Mesendoderm (in vitro differentiated cells): ENCODE measurements around the gene CCN5.

Source experiments
- DNase-seq: peaks from one replicate; pipeline ENCODE4 v3.0.0; 2013
- H2AK5ac ChIP-seq: 2 replicates; pipeline ENCODE4 v1.6.1; 2013; ENCODE audit warnings: low read length, inconsistent platforms
- H2BK120ac ChIP-seq: 2 replicates; pipeline ENCODE4 v1.6.1; 2013; ENCODE audit warnings: low read depth, mild to moderate bottlenecking, low read length, moderate library complexity, mixed read lengths
- H2BK15ac ChIP-seq: replicated peaks from 2 replicates; pipeline ENCODE4 v1.6.1; 2013; ENCODE audit warnings: low read depth, mild to moderate bottlenecking, moderate library complexity
- H2BK5ac ChIP-seq: 2 replicates; pipeline ENCODE4 v1.6.1; 2013; ENCODE audit warnings: low read length, inconsistent platforms
- H3K18ac ChIP-seq: 2 replicates; pipeline ENCODE4 v1.6.1; 2013; ENCODE audit warnings: mild to moderate bottlenecking, low read length, mixed read lengths
- H3K23ac ChIP-seq: one replicate; pipeline ENCODE4 v1.6.1; 2013; ENCODE audit warnings: low read length
- H3K27ac ChIP-seq: 2 replicates; pipeline ENCODE4 v1.5.1; 2013; ENCODE audit warnings: low read depth, mild to moderate bottlenecking, inconsistent platforms, low read length, moderate library complexity
- H3K27me3 ChIP-seq: 2 replicates; pipeline ENCODE4 v1.6.1; 2013; ENCODE audit warnings: low read length, control low read depth, mild to moderate bottlenecking, inconsistent platforms; ENCODE audit not compliant: insufficient read depth, poor library complexity
- H3K36me3 ChIP-seq: 2 replicates; pipeline ENCODE4 v1.6.1; 2013; ENCODE audit warnings: low read length, inconsistent platforms; ENCODE audit not compliant: control insufficient read depth, insufficient read depth
- H3K4ac ChIP-seq: one replicate; pipeline ENCODE4 v1.6.1; 2013; ENCODE audit warnings: low read depth, mild to moderate bottlenecking, low read length, moderate library complexity
- H3K4me1 ChIP-seq: 2 replicates; pipeline ENCODE4 v1.6.1; 2013; ENCODE audit warnings: low read depth, low read length, inconsistent platforms; ENCODE audit not compliant: control insufficient read depth
- H3K4me2 ChIP-seq: 2 replicates; pipeline ENCODE4 v1.6.1; 2013; ENCODE audit warnings: low read length
- H3K4me3 ChIP-seq: 2 replicates; pipeline ENCODE4 v1.5.1; 2013; ENCODE audit warnings: mild to moderate bottlenecking, low read length
- H3K56ac ChIP-seq: one replicate; pipeline ENCODE4 v1.6.1; 2013; ENCODE audit warnings: low read length
- H3K79me1 ChIP-seq: 2 replicates; pipeline ENCODE4 v1.6.1; 2013; ENCODE audit warnings: low read length, inconsistent platforms
- H3K79me2 ChIP-seq: 2 replicates; pipeline ENCODE4 v1.6.1; 2013; ENCODE audit warnings: mild to moderate bottlenecking, low read length; ENCODE audit not compliant: control insufficient read depth, insufficient read depth
- H3K9ac ChIP-seq: 2 replicates; pipeline ENCODE4 v1.6.1; 2013; ENCODE audit warnings: low read length, inconsistent platforms
- H4K5ac ChIP-seq: one replicate; pipeline ENCODE4 v1.6.1; 2013; ENCODE audit warnings: low read length
- H4K8ac ChIP-seq: one replicate; pipeline ENCODE4 v1.6.1; 2013; ENCODE audit warnings: low read depth, mild to moderate bottlenecking, control low read depth, low read length, moderate library complexity
- WGBS: extraction: QIAGEN DNeasy Blood & Tissue Kit; methylation state at CpG from one replicate; pipeline ENCODE4 v1.1.7; 2013; ENCODE audit warnings: low lambda C conversion rate, missing lambda C conversion rate; ENCODE audit not compliant: insufficient coverage; ENCODE audit errors: extremely low coverage; 5-methylcytosine and 5-hydroxymethylcytosine counted together

Gene CCN5

GRCh38 chr20:44720997-44721784 lies 6.0 kb downstream of the CCN5 start:
- no peak overlapping the region for H3K4me3 ChIP-seq
- H4K5ac ChIP-seq = no peak overlapping the region
- H3K4ac ChIP-seq = no peak overlapping the region
- H3K79me2 ChIP-seq = no peaks in the 10 kb centered on the region
- H3K79me1 ChIP-seq = no peaks in the 10 kb centered on the region
- no peak overlapping the region for H3K9ac ChIP-seq
- no peak for DNase-seq
- no peaks in the 10 kb centered on the region for H3K36me3 ChIP-seq
- H3K56ac ChIP-seq = no peak overlapping the region
- H3K27me3 ChIP-seq = no peaks in the 10 kb centered on the region
- H2AK5ac ChIP-seq = no peak overlapping the region
- no peak overlapping the region for H3K23ac ChIP-seq
- H2BK5ac ChIP-seq = no peak overlapping the region
- H2BK120ac ChIP-seq = no peak overlapping the region
- no peak overlapping the region for H2BK15ac ChIP-seq
- H4K8ac ChIP-seq = no peak overlapping the region
- no CpG with 5 or more reads among the region's 11 CpGs for WGBS
- peaks cover 2% of the 10 kb centered on the region for H3K4me1 ChIP-seq
- no peak overlapping the region for H3K18ac ChIP-seq
- H3K4me2 ChIP-seq = no peak overlapping the region
- no peak overlapping the region for H3K27ac ChIP-seq

GRCh38 chr20:44721785-44722054 lies 6.6 kb downstream of the CCN5 start:
- Histone ChIP-seq H2BK120ac (no peak overlapping the region), H3K36me3 (no peaks in the 10 kb centered on the region), H3K79me2 (no peaks in the 10 kb centered on the region), H3K56ac (no peak overlapping the region), H3K4ac (no peak overlapping the region), H2BK5ac (no peak overlapping the region), H3K9ac (no peak overlapping the region), H3K79me1 (no peaks in the 10 kb centered on the region), H4K5ac (no peak overlapping the region), H2BK15ac (no peak overlapping the region), H3K4me2 (no peak overlapping the region), H4K8ac (no peak overlapping the region), H3K18ac (no peak overlapping the region), H2AK5ac (no peak overlapping the region), H3K27ac (no peak overlapping the region), H3K4me1 (peaks cover 2% of the 10 kb centered on the region), H3K27me3 (no peaks in the 10 kb centered on the region), H3K4me3 (no peak overlapping the region), H3K23ac (no peak overlapping the region)
- WGBS = no CpG with 5 or more reads among the region's 1 CpG
- no peak for DNase-seq

GRCh38 chr20:44722990-44723389 lies 7.8 kb downstream of the CCN5 start:
- Histone ChIP-seq H2AK5ac (no peak overlapping the region), H2BK120ac (no peak overlapping the region), H4K8ac (no peak overlapping the region), H4K5ac (no peak overlapping the region), H3K4me2 (no peak overlapping the region), H3K36me3 (no peaks in the 10 kb centered on the region), H3K79me1 (no peaks in the 10 kb centered on the region), H3K4me3 (no peak overlapping the region), H3K9ac (no peak overlapping the region), H3K27me3 (no peaks in the 10 kb centered on the region), H3K23ac (no peak overlapping the region), H2BK5ac (no peak overlapping the region), H3K56ac (no peak overlapping the region), H3K4ac (no peak overlapping the region), H3K4me1 (peaks cover 2% of the 10 kb centered on the region), H3K18ac (no peak overlapping the region), H3K27ac (no peak overlapping the region), H3K79me2 (no peaks in the 10 kb centered on the region), H2BK15ac (no peak overlapping the region)
- WGBS = no CpG with 5 or more reads among the region's 2 CpGs
- DNase-seq = no peak

- no peak overlapping the region for H4K8ac ChIP-seq
- H4K5ac ChIP-seq = no peak overlapping the region
- H3K79me1 ChIP-seq = no peaks in the 10 kb centered on the region
- H2BK15ac ChIP-seq = no peak overlapping the region
- no peak overlapping the region for H3K9ac ChIP-seq
- no peak overlapping the region for H3K18ac ChIP-seq
- H2AK5ac ChIP-seq = no peak overlapping the region
- H3K4me2 ChIP-seq = no peak overlapping the region
- H2BK120ac ChIP-seq = no peak overlapping the region
- H3K23ac ChIP-seq = no peak overlapping the region
- no peaks in the 10 kb centered on the region for H3K36me3 ChIP-seq
- no peak for DNase-seq
- no peak overlapping the region for H3K56ac ChIP-seq
- WGBS = no CpG with 5 or more reads among the region's 7 CpGs
- H3K4me1 ChIP-seq = peaks cover 2% of the 10 kb centered on the region
- no peak overlapping the region for H3K27ac ChIP-seq
- H2BK5ac ChIP-seq = no peak overlapping the region
- no peak overlapping the region for H3K4ac ChIP-seq
- H3K79me2 ChIP-seq = no peaks in the 10 kb centered on the region
- no peaks in the 10 kb centered on the region for H3K27me3 ChIP-seq
- no peak overlapping the region for H3K4me3 ChIP-seq
These were observed 8.2 kb downstream of the CCN5 start for GRCh38 chr20:44723391-44723790.

- H3K79me2 ChIP-seq = no peaks in the 10 kb centered on the region
- no peak overlapping the region for H3K9ac ChIP-seq
- no peak overlapping the region for H2AK5ac ChIP-seq
- H2BK15ac ChIP-seq = no peak overlapping the region
- H3K18ac ChIP-seq = no peak overlapping the region
- H2BK120ac ChIP-seq = no peak overlapping the region
- H3K4me3 ChIP-seq = no peak overlapping the region
- H3K27me3 ChIP-seq = no peaks in the 10 kb centered on the region
- no peak overlapping the region for H3K4ac ChIP-seq
- no peaks in the 10 kb centered on the region for H3K36me3 ChIP-seq
- no peaks in the 10 kb centered on the region for H3K79me1 ChIP-seq
- no peak overlapping the region for H2BK5ac ChIP-seq
- DNase-seq = no peak
- H3K27ac ChIP-seq = no peak overlapping the region
- H3K23ac ChIP-seq = no peak overlapping the region
- H4K5ac ChIP-seq = no peak overlapping the region
- H3K4me2 ChIP-seq = no peak overlapping the region
- H4K8ac ChIP-seq = no peak overlapping the region
- WGBS = no CpG with 5 or more reads among the region's 9 CpGs
- no peak overlapping the region for H3K56ac ChIP-seq
- peaks cover 2% of the 10 kb centered on the region for H3K4me1 ChIP-seq
These were observed 8.7 kb downstream of the CCN5 start for GRCh38 chr20:44723798-44724362.
